HEK293T (cell line): ENCODE measurements around the gene GNG12.

Source experiments
- ARNT ChIP-seq: fragments of 450-650 bp; IDR thresholded peaks from 2 replicates; pipeline ENCODE4 v1.6.1; 2017; ENCODE audit warnings: mild to moderate bottlenecking
- BHLHE40 ChIP-seq: fragments of 450-650 bp; IDR thresholded peaks from 2 replicates; pipeline ENCODE4 v1.6.1; 2016; ENCODE audit warnings: mild to moderate bottlenecking, moderate library complexity, borderline replicate concordance
- ELF4 ChIP-seq: fragments of 450-650 bp; IDR thresholded peaks from 2 replicates; pipeline ENCODE4 v1.6.1; 2017; ENCODE audit warnings: antibody characterized with exemption
- FOXA1 ChIP-seq: fragments of 450-650 bp; IDR thresholded peaks from 2 replicates; pipeline ENCODE4 v1.6.1; 2016; ENCODE audit warnings: mild to moderate bottlenecking
- FOXK2 ChIP-seq: fragments of 450-650 bp; IDR thresholded peaks from 2 replicates; pipeline ENCODE4 v1.6.1; 2016; ENCODE audit warnings: mild to moderate bottlenecking
- FOXM1 ChIP-seq: fragments of 450-650 bp; IDR thresholded peaks from 2 replicates; pipeline ENCODE4 v1.6.1; 2017; ENCODE audit warnings: mild to moderate bottlenecking, borderline replicate concordance
- HDGF ChIP-seq: fragments of 450-650 bp; IDR thresholded peaks from 2 replicates; pipeline ENCODE4 v1.6.1; 2017; ENCODE audit warnings: antibody characterized with exemption, borderline replicate concordance
- L3MBTL2 ChIP-seq: fragments of 450-650 bp; conservative IDR thresholded peaks from 2 replicates; pipeline ENCODE4 v1.6.1; 2016; ENCODE audit warnings: mild to moderate bottlenecking
- NFRKB ChIP-seq: fragments of 450-650 bp; IDR thresholded peaks from 2 replicates; pipeline ENCODE4 v1.6.1; 2016; ENCODE audit warnings: mild to moderate bottlenecking, moderate library complexity
- PKNOX1 ChIP-seq: fragments of 450-650 bp; IDR thresholded peaks from 2 replicates; pipeline ENCODE4 v1.6.1; 2016
- SP1 ChIP-seq: fragments of 450-650 bp; IDR thresholded peaks from 2 replicates; pipeline ENCODE4 v1.6.1; 2017
- TARDBP ChIP-seq: fragments of 450-650 bp; IDR thresholded peaks from 2 replicates; pipeline ENCODE4 v1.6.1; 2016
- ZNF384 ChIP-seq: fragments of 450-650 bp; IDR thresholded peaks from 2 replicates; pipeline ENCODE4 v1.6.1; 2016

GRCh38 chr1:67653304-67653703 lies 180.0 kb downstream of the GNG12 start:
- TF ChIP-seq BHLHE40 (no peak), NFRKB (no peak), SP1 (no peak), FOXK2 (no peak), ARNT (no peak), PKNOX1 (no peak), FOXM1 (no peak), TARDBP (no peak), ZNF384 (no peak), ELF4 (no peak), HDGF (no peak), L3MBTL2 (no peak), FOXA1 (no peak)
